AG09319 (cell line): ENCODE data around the gene POU2AF1.

ENCODE experiments used
- DNase-seq: peaks from one replicate; pipeline ENCODE4 v3.0.0-alpha.2; 2010; ENCODE audit warnings: low read depth; ENCODE audit errors: extremely low read depth
- CTCF ChIP-seq: IDR thresholded peaks from 2 replicates; pipeline ENCODE4 v1.5.1; 2011; ENCODE audit warnings: low read depth, mild to moderate bottlenecking, inconsistent platforms, low read length, moderate library complexity

Gene POU2AF1

GRCh38 chr11:111309215-111309915 lies 69.7 kb downstream of the POU2AF1 start:
- DNase-seq, result no peak
- no peak for TF ChIP-seq CTCF

DNA sequence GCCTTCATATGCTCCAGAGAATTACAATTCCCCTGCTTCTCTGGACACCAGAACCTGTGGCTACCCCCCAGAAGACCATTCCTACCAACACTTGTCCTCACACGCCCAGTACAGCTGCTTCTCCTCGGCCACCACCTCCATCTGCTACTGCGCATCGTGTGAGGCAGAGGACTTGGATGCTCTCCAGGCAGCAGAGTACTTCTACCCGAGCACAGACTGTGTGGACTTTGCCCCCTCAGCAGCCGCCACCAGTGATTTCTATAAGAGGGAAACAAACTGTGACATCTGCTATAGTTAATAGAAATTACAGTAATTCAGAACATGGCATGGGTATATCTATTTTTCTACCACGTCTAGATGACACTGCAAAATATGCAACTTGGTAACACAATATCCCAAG lies 70.9 kb downstream of the POU2AF1 start:
- TF ChIP-seq CTCF, result no peak
- no peak for DNase-seq

DNA sequence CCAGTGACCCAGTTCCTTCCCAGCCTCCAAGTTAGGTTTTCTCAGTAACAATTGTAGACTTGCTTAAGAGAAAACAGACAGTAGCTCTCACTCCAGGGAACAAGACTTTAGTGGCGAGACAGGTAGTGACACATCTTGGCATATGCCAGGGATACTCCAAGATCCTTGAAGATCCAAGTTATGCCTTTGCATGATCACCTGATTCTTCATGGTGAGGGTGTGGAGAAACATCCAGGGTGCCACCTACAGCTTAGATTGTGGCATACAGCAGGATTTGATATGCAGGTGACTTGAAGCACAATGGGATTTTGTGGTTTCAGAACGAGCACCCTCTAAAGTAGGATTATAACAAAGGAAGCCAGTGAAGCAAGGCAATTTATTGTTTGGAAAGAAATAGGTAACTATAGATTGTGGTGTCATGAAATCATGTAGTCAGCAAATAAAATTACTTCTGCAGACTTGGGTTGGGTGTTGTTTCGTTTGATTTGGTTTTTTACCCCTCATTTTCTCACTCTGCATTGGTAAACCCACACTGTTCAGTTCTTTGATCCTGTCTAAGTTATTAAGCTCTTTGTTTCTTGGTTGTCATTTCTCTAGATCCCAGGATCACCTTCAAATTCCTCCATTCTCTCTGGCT lies 71.5 kb downstream of the POU2AF1 start:
- DNase-seq, result no peak
- no peak for TF ChIP-seq CTCF

DNA sequence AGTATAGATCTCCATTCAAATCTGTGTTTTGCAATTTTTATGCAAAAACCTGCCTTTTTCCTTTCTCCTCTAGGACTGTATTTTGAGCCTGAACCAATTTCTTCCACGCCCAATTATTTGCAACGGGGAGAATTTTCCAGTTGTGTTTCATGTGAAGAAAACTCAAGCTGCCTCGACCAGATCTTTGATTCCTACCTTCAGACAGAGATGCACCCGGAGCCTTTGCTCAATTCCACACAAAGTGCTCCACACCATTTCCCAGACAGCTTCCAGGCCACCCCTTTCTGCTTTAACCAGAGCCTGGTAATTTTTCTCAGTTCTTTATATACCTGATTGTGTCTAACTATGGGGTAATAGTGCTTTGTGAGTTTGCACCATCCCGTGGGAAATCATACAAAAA lies 72.8 kb downstream of the POU2AF1 start:
- TF ChIP-seq CTCF, result no peak
- DNase-seq, result no peak

GRCh38 chr11:111305876-111306275 lies 73.2 kb downstream of the POU2AF1 start:
- DNase-seq, result no peak
- no peak for TF ChIP-seq CTCF

DNA sequence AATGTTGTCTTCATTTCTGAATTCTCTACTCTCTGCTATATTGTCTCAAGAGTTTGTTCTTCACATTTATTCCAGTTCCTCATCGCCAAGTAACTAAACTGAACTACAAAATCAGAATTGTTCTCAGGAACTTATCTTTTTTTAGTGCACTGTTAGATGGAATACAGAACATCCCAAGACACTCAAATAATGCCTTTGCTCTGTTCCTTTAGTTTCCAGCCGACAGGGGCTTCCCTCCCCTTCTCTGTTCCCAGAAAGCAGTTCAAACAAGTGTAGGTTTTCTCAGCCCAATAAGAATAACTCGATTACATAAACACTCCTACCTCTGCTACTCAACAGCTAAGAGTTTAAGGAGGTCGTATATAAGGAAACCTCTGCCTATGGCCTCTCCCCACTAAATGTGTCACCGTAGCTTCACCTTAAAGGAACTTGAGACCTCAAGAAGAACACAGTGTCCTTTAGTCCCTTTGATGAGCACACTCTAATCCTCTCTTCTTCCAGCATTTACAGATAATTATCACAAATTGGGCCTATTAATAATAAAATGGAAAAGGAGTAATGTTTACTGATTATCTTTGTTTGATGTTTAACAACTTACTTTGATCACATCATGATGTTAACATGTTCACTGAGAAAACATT lies 73.8 kb downstream of the POU2AF1 start:
- no peak for DNase-seq
- no peak for TF ChIP-seq CTCF

DNA sequence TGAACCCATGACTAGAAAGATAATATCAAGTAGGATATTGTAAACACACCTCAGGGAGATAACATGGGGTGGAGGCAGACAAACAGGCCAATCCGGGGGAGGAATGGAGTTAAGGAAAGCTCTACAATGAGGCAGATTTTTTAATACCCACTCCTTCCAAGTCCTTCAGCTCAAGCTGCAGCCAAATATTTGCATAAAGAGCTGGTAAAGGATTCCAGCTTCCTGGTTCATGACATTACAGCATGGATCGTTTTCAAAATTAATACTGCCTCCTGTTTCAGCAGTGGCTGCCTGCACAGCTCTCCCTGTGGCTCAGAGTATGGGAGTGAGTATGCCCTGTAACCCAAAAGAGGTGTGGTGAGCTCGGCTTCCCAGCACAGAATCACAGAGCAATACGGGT lies 75.6 kb downstream of the POU2AF1 start:
- no peak for TF ChIP-seq CTCF
- no peak for DNase-seq
